ENCODE data around the gene LRRC45.

DNA sequence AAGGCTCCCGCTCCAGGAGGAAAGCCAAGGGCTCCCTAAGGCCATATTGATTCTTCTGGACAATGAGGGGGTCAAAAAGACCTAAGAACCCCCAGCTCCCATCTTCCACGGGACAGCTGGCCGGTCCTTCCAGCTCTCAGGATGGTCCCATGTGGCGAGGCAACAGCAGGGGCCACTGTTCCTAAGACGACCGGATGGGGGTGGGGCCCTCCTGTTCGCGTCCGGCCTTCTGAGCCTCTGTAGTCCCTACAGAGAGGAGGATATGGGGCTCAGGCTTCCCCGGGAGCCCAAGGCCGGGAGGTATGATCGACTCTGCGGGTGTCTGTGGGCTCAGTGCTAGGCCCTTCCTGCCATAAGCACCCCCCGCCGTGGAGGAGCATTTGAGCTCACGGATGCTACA is 20.4 kb downstream of the LRRC45 start:
- TF ChIP-seq POLR2AphosphoS5 (IDR thresholded peaks at IDR 0.05; ENCODE audit: low read depth, low read length) (no peak), TAF1 (IDR thresholded peaks at IDR 0.05; ENCODE audit: borderline replicate concordance, insufficient read depth, low read length) (no peak), SIN3A (IDR thresholded peaks at IDR 0.05; ENCODE audit: borderline replicate concordance, insufficient read depth, low read length) (no peak), FOXP2 (optimal IDR thresholded peaks at IDR 0.05; ENCODE audit: borderline replicate concordance, extremely low read depth, extremely low read length, insufficient read depth) (no peak)
- TF ChIP-seq, protein P1, sequence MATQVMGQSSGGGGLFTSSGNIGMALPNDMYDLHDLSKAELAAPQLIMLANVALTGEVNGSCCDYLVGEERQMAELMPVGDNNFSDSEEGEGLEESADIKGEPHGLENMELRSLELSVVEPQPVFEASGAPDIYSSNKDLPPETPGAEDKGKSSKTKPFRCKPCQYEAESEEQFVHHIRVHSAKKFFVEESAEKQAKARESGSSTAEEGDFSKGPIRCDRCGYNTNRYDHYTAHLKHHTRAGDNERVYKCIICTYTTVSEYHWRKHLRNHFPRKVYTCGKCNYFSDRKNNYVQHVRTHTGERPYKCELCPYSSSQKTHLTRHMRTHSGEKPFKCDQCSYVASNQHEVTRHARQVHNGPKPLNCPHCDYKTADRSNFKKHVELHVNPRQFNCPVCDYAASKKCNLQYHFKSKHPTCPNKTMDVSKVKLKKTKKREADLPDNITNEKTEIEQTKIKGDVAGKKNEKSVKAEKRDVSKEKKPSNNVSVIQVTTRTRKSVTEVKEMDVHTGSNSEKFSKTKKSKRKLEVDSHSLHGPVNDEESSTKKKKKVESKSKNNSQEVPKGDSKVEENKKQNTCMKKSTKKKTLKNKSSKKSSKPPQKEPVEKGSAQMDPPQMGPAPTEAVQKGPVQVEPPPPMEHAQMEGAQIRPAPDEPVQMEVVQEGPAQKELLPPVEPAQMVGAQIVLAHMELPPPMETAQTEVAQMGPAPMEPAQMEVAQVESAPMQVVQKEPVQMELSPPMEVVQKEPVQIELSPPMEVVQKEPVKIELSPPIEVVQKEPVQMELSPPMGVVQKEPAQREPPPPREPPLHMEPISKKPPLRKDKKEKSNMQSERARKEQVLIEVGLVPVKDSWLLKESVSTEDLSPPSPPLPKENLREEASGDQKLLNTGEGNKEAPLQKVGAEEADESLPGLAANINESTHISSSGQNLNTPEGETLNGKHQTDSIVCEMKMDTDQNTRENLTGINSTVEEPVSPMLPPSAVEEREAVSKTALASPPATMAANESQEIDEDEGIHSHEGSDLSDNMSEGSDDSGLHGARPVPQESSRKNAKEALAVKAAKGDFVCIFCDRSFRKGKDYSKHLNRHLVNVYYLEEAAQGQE (IDR thresholded peaks at IDR 0.05; ENCODE audit: insufficient read depth in 1 of 2, low read depth in 2 of 2, low read length in 2 of 2), result no peak
